GM18520 (cell line): Measurements from ENCODE around the gene ZNF804B.
"Not testable (repeated sequence)": the region's sequence is repeated elsewhere in the genome, so short reads cannot be mapped to it uniquely, and the experiment has no call there.

Experiments
- ATAC-seq: cut with Tn5 transposase; IDR thresholded peaks from one replicate; pipeline ENCODE4 v1.9.1; 2021; ENCODE audit not compliant: unreplicated experiment

The ZNF804B gene

GRCh38 chr7:89073776-89074175 lies 314.3 kb downstream of the ZNF804B start:
- ATAC-seq = no peak

- no peak for ATAC-seq
Observed at GRCh38 chr7:89077992-89078391, 318.5 kb downstream of the ZNF804B start.

- no peak for ATAC-seq
Observed at GRCh38 chr7:89085580-89085979, 326.1 kb downstream of the ZNF804B start.

GRCh38 chr7:89091550-89091949 lies 332.1 kb downstream of the ZNF804B start:
- ATAC-seq = no peak

GRCh38 chr7:89094269-89094668 lies 334.8 kb downstream of the ZNF804B start:
- ATAC-seq = no peak

GRCh38 chr7:89103564-89103963 lies 344.1 kb downstream of the ZNF804B start:
- no peak for ATAC-seq

GRCh38 chr7:89104748-89105685 lies 345.5 kb downstream of the ZNF804B start:
- no peak for ATAC-seq

- ATAC-seq = no peak
Observed at GRCh38 chr7:89123871-89124270, 364.4 kb downstream of the ZNF804B start.

GRCh38 chr7:89129600-89130375 lies 370.3 kb downstream of the ZNF804B start:
- no peak for ATAC-seq

- no peak for ATAC-seq
Observed at GRCh38 chr7:89133357-89133756, 373.9 kb downstream of the ZNF804B start.

GRCh38 chr7:89133819-89134218 lies 374.3 kb downstream of the ZNF804B start:
- ATAC-seq = no peak

- no peak for ATAC-seq
Observed at GRCh38 chr7:89145801-89146200, 386.3 kb downstream of the ZNF804B start.

- no peak for ATAC-seq
Observed at GRCh38 chr7:89160107-89160506, 400.6 kb downstream of the ZNF804B start.

GRCh38 chr7:89165421-89165820 lies 405.9 kb downstream of the ZNF804B start:
- no peak for ATAC-seq

GRCh38 chr7:89170628-89171027 lies 411.1 kb downstream of the ZNF804B start:
- no peak for ATAC-seq

GRCh38 chr7:89182116-89182515 lies 422.6 kb downstream of the ZNF804B start:
- ATAC-seq = no peak

GRCh38 chr7:89183712-89184111 lies 424.2 kb downstream of the ZNF804B start:
- no peak for ATAC-seq

- ATAC-seq = no peak
Observed at GRCh38 chr7:89200758-89201157, 441.3 kb downstream of the ZNF804B start.

- no peak for ATAC-seq
Observed at GRCh38 chr7:89223900-89224395, 464.4 kb downstream of the ZNF804B start.

GRCh38 chr7:89228688-89229171 lies 469.2 kb downstream of the ZNF804B start:
- not testable (repeated sequence) for ATAC-seq

GRCh38 chr7:89238156-89238555 lies 478.7 kb downstream of the ZNF804B start:
- ATAC-seq = no peak

- ATAC-seq = no peak
Observed at GRCh38 chr7:89246196-89246595, 486.7 kb downstream of the ZNF804B start.
